Gastroesophageal sphincter (tissue), 3 donors: ENCODE data around the gene AIRE.

Source experiments
- CTCF ChIP-seq, 4 experiments: fragments of 200-600 bp in 2 of 4; fragments of 450-650 bp in 2 of 4; sonication (generic) in 1 of 4; IDR thresholded peaks; one replicate each; pipeline ENCODE4 v1.5.1; 2017 to 2019; ENCODE audit warnings: antibody characterized with exemption in 4 of 4, mild to moderate bottlenecking in 2 of 4, moderate library complexity in 2 of 4
- EP300 ChIP-seq: sonication (generic); formaldehyde crosslinking; IDR thresholded peaks from one replicate; pipeline ENCODE4 v1.6.1; 2017; ENCODE audit warnings: antibody characterized with exemption, mild to moderate bottlenecking
- POLR2A ChIP-seq, 2 donors: fragments of 450-650 bp; IDR thresholded peaks; one replicate each; pipeline ENCODE4 v1.6.1; 2017; ENCODE audit warnings: antibody characterized with exemption in 2 of 2, mild to moderate bottlenecking in 2 of 2, moderate library complexity in 1 of 2
- POLR2AphosphoS5 ChIP-seq: sonication (generic); formaldehyde crosslinking; IDR thresholded peaks from one replicate; pipeline ENCODE4 v1.6.1; 2017; ENCODE audit warnings: antibody characterized with exemption

DNA sequence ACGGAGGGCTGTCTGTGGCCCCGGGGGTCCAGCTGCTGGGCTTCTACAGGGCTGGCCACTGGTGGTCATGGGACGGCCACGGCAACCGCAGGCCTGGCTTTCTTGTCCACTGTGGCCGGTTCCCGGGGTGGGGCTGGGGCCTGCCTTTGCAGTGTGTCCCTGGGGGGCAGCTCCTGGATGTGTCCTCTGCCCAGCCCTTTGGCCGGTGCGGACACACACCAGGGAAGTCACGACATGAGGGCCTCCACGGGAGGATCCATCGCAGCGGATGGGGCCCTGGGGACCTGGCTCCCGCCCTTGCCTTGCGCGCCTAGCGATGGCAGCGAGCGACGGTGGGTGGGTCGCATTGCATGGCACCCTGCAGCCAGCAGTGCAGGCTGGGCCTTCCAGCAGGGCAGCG, 32.2 kb downstream of the AIRE start:
- TF ChIP-seq POLR2A (IDR thresholded peaks at IDR 0.05) (no peak), CTCF (IDR thresholded peaks at IDR 0.05) (no peak), POLR2AphosphoS5 (no peak), EP300 (no peak)
